GM13977 (cell line): ENCODE measurements around the gene MYADML2.

Source experiments
- DNase-seq: peaks from one replicate; pipeline ENCODE4 v3.0.0; 2012; ENCODE audit warnings: low spot score
- CTCF ChIP-seq: IDR thresholded peaks from 2 replicates; pipeline ENCODE4 v1.5.1; 2012; ENCODE audit warnings: mild to moderate bottlenecking, control low read depth; ENCODE audit not compliant: insufficient read depth; ENCODE audit errors: extremely low read depth, missing control alignments
- in situ Hi-C: fragments of 300-500 bp; cut with MboI; formaldehyde crosslinking; loops from one replicate; pipeline ENCODE4 v1.12.0; 2022; ENCODE audit warnings: low sequenced_read_pairs, low pct_unique_long_range_greater_than_20kb, mixed read lengths, inconsistent platforms; ENCODE audit not compliant: unreplicated experiment

The MYADML2 gene

GRCh38 chr17:81916234-81917001 is 30.6 kb downstream of the MYADML2 start:
- TF ChIP-seq CTCF = no peak
- in situ Hi-C loops = no loop called here
- no peak for DNase-seq

GRCh38 chr17:81915331-81915730 is 31.7 kb downstream of the MYADML2 start:
- in situ Hi-C loops = no loop called here
- DNase-seq = no peak
- TF ChIP-seq CTCF = no peak

GRCh38 chr17:81914103-81914850 is 32.8 kb downstream of the MYADML2 start:
- in situ Hi-C loops = no loop called here
- no peak for TF ChIP-seq CTCF
- DNase-seq = no peak

GRCh38 chr17:81913394-81914102 is 33.5 kb downstream of the MYADML2 start:
- no peak for DNase-seq
- TF ChIP-seq CTCF = no peak
- in situ Hi-C loops = no loop called here

- no peak for DNase-seq
- TF ChIP-seq CTCF = no peak
- in situ Hi-C loops = no loop called here
Observed at GRCh38 chr17:81912441-81913309, 34.4 kb downstream of the MYADML2 start.

GRCh38 chr17:81911969-81912368 is 35.1 kb downstream of the MYADML2 start:
- DNase-seq = no peak
- TF ChIP-seq CTCF = no peak
- in situ Hi-C loops = no loop called here
